HG02970 (cell line): ENCODE measurements around the gene IL15RA.
"Not testable (repeated sequence)": the region's sequence is repeated elsewhere in the genome, so short reads cannot be mapped to it uniquely, and the experiment has no call there.

Source experiments
- ATAC-seq: cut with Tn5 transposase; IDR thresholded peaks from one replicate; pipeline ENCODE4 v1.9.1; 2021; ENCODE audit warnings: mild to moderate bottlenecking, moderate library complexity, moderate number of reproducible peaks; ENCODE audit not compliant: unreplicated experiment, low FRiP score

Gene IL15RA

GRCh38 chr10:6006991-6007390 lies 29.6 kb upstream of the IL15RA start:
- no peak for ATAC-seq

- no peak for ATAC-seq
Measured at GRCh38 chr10:6006546-6006945, 29.2 kb upstream of the IL15RA start.

GRCh38 chr10:6005856-6006395 lies 28.6 kb upstream of the IL15RA start:
- ATAC-seq: no peak

GRCh38 chr10:6005161-6005804 lies 27.9 kb upstream of the IL15RA start:
- not testable (repeated sequence) for ATAC-seq

GRCh38 chr10:6002809-6003510 lies 25.6 kb upstream of the IL15RA start:
- no peak for ATAC-seq

- no peak for ATAC-seq
Measured at GRCh38 chr10:5999440-6000165, 22.3 kb upstream of the IL15RA start.

GRCh38 chr10:5996696-5997095 lies 19.4 kb upstream of the IL15RA start:
- no peak for ATAC-seq

- no peak for ATAC-seq
Measured at GRCh38 chr10:5992398-5992797, 15.1 kb upstream of the IL15RA start.

GRCh38 chr10:5991708-5992107 lies 14.4 kb upstream of the IL15RA start:
- no peak for ATAC-seq

- ATAC-seq: no peak
Measured at GRCh38 chr10:5989756-5990155, 12.4 kb upstream of the IL15RA start.

GRCh38 chr10:5988336-5988920 lies 11.1 kb upstream of the IL15RA start:
- ATAC-seq: no peak

- no peak for ATAC-seq
Measured at GRCh38 chr10:5987747-5988146, 10.4 kb upstream of the IL15RA start.

- no peak for ATAC-seq
Measured at GRCh38 chr10:5985029-5985428, 7.7 kb upstream of the IL15RA start.

- ATAC-seq: no peak
Measured at GRCh38 chr10:5983774-5984173, 6.4 kb upstream of the IL15RA start.

- ATAC-seq: no peak
Measured at GRCh38 chr10:5981529-5981928, 4.2 kb upstream of the IL15RA start.

GRCh38 chr10:5978230-5978489 lies 817 bp upstream of the IL15RA start:
- no peak for ATAC-seq

GRCh38 chr10:5976512-5977470 lies 552 bp downstream of the IL15RA start:
- peak; percentile 12 for ATAC-seq

GRCh38 chr10:5975641-5976473 lies 1.5 kb downstream of the IL15RA start:
- ATAC-seq: peak; percentile 56

- ATAC-seq: no peak
Measured at GRCh38 chr10:5973069-5973468, 4.3 kb downstream of the IL15RA start.
